IPS-18a (cell line): ENCODE results near the gene ADGRG3.

Experiments
- H3K27ac ChIP-seq: one replicate; pipeline ENCODE4 v1.5.1; 2013; ENCODE audit warnings: low read length
- H3K27me3 ChIP-seq: one replicate; pipeline ENCODE4 v1.6.1; 2013; ENCODE audit warnings: mild to moderate bottlenecking, low read length; ENCODE audit not compliant: control insufficient read depth, insufficient read depth
- H3K36me3 ChIP-seq: one replicate; pipeline ENCODE4 v1.6.1; 2013; ENCODE audit warnings: low read depth, low read length; ENCODE audit not compliant: control insufficient read depth
- H3K4me1 ChIP-seq: one replicate; pipeline ENCODE4 v1.6.1; 2013; ENCODE audit warnings: low read depth, low read length; ENCODE audit not compliant: control insufficient read depth
- H3K4me3 ChIP-seq: one replicate; pipeline ENCODE4 v1.5.1; 2013; ENCODE audit warnings: low read length
- H3K9ac ChIP-seq: one replicate; pipeline ENCODE4 v1.6.1; 2013; ENCODE audit warnings: mild to moderate bottlenecking, low read length, moderate library complexity
- H3K9me3 ChIP-seq: one replicate; pipeline ENCODE4 v1.6.1; 2013; ENCODE audit warnings: low read depth, low read length; ENCODE audit not compliant: control insufficient read depth

Gene ADGRG3

DNA sequence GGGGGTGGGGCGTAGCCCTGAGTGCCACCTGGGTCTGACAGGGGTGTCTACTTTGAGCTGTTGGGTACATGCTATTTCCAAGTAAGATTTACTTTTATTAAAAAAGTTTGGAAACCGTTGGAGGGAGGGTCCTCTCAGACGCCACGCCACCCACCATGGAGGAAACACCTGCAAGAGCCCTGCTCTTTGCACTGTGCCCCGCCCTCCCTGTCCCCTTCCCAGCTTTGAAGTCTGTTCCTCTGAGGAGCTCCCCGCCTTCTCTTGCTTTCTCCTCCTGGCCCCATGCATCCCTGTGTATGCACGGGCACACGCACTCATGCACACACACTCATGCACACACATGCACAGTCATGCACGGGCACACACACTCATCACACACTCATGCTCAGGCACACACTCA, 24.2 kb upstream of the ADGRG3 start:
- no peak overlapping the region for H3K4me3 ChIP-seq
- H3K9ac ChIP-seq: no peak overlapping the region
- H3K27ac ChIP-seq: no peak overlapping the region
- no peaks in the 10 kb centered on the region for H3K9me3 ChIP-seq
- H3K36me3 ChIP-seq: no peaks in the 10 kb centered on the region
- no peaks in the 10 kb centered on the region for H3K4me1 ChIP-seq
- H3K27me3 ChIP-seq: no peaks in the 10 kb centered on the region

DNA sequence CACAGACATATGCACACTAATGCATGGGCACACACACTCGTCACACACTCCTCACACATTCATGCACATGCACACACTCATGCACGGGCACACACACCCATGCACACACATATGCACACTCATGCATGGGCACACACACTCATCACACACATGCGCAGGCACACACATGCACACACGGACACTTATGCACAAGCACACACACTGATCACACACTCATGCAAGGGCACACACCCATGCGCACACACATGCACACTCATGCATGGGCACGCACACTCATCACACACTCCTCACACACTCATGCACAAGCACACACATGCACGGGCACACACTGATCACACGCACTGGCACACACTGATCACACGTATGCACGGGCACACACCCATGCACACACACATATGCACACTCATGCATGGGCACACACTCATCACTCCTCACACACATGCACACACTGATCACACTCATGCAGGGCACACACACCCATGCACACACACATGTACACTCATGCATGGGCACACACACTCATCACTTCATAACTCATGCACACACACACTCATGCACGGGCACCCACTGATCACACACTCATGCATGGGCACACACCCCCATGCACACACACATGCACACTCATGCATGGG, 23.6 kb upstream of the ADGRG3 start:
- Histone ChIP-seq H3K4me3 (no peak overlapping the region), H3K27me3 (no peaks in the 10 kb centered on the region), H3K4me1 (no peaks in the 10 kb centered on the region), H3K9ac (no peak overlapping the region), H3K9me3 (no peaks in the 10 kb centered on the region), H3K27ac (no peak overlapping the region), H3K36me3 (no peaks in the 10 kb centered on the region)

DNA sequence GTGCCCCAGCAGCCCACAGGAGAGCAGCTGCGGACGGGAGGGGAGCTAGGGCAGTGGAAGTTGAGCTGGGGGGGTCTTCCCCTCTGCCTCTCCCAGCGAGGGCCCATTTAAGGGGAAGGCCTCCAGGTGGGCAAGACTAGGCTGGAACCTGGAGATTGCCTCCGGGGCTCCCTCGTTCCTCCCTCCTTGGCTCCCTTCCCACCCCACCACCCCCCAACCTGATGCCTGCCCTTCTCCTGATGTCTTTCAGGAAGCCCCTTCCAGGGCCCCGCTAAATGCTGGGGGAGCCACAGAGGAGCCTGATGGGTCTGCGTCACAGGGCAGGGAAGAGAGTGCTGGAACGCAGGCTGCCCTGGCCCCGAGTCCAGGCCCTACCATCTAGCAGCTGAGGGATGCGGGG, 22.9 kb upstream of the ADGRG3 start:
- no peaks in the 10 kb centered on the region for H3K4me1 ChIP-seq
- H3K27ac ChIP-seq: no peak overlapping the region

DNA sequence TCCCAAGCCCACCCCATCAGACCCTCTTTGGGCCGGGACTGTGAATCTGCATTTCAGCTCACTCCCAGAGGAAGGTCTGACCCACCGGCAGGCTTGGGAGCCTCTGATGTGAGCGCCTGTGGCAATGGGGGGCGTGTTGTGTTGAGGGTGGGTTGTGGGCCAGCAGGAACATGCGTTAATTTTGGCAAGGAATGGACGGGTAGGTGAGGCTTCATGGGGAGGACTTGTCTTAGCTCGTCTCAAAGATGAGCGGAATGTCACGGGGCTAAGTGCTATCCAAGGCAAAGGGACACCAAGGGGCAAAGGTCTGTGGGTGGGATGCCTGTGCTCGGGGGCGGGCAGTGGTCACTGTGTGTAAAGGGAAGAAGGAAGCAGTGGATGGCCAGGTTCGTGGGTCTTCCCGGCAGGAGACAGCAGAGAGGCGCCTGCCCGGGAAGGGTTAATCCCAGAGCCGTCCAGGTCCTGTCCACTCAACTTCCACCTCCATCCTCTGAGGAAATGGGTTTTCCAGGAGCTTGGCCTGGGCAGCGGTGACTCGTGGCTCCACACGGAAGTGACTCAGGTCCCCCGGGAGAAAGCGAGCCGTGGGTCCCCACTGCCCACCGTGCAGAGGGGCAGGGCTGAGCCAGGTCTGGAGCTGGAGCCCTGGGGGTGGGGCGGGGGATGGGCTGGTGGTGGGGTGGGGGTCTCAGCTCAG, 22.3 kb upstream of the ADGRG3 start:
- Histone ChIP-seq H3K4me1 (no peaks in the 10 kb centered on the region), H3K36me3 (no peaks in the 10 kb centered on the region), H3K27ac (no peak overlapping the region)

More for the DNA sequence above, 22.9 kb upstream of the ADGRG3 start:
- no peak overlapping the region for H3K4me3 ChIP-seq
- H3K36me3 ChIP-seq: no peaks in the 10 kb centered on the region
- no peaks in the 10 kb centered on the region for H3K27me3 ChIP-seq
- no peaks in the 10 kb centered on the region for H3K9me3 ChIP-seq
- no peak overlapping the region for H3K9ac ChIP-seq

DNA sequence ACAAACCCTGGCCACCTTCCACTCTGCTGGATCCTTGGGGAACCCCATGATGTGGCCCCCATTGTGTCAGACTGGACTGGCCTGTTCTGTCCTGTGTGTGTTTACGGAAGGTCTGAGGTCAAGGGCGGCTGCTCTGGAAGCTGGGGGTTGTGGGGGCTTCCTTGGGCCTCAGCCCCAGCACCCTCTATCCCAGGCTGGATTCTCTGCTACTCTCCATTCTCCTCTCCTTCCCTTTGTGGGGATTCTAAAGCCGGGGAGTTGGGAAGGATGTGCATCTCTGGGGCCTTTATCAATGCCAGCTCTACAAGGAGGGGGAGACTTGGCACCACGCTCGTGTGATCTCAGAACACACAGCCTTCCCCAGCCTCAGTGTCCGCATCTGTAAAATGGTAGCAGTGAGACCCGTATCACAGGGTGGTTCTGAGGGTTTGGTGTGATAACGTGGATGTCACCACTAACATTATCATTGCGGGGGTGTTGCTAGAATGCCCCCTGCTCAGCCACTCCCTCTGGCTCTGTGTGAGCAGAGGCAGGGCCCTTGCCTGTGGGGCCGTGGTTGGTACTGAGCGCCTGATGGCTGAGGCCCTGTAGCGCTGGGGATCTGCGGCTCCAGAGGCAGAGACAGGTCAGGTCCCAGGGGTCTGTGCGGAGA, 21.6 kb upstream of the ADGRG3 start:
- Histone ChIP-seq H3K4me1 (no peaks in the 10 kb centered on the region), H3K4me3 (no peak overlapping the region), H3K9ac (no peak overlapping the region), H3K36me3 (no peaks in the 10 kb centered on the region), H3K9me3 (no peaks in the 10 kb centered on the region), H3K27ac (no peak overlapping the region), H3K27me3 (no peaks in the 10 kb centered on the region)

More for the DNA sequence above, 22.3 kb upstream of the ADGRG3 start:
- H3K9ac ChIP-seq: no peak overlapping the region
- H3K9me3 ChIP-seq: no peaks in the 10 kb centered on the region
- no peaks in the 10 kb centered on the region for H3K27me3 ChIP-seq
- H3K4me3 ChIP-seq: no peak overlapping the region

DNA sequence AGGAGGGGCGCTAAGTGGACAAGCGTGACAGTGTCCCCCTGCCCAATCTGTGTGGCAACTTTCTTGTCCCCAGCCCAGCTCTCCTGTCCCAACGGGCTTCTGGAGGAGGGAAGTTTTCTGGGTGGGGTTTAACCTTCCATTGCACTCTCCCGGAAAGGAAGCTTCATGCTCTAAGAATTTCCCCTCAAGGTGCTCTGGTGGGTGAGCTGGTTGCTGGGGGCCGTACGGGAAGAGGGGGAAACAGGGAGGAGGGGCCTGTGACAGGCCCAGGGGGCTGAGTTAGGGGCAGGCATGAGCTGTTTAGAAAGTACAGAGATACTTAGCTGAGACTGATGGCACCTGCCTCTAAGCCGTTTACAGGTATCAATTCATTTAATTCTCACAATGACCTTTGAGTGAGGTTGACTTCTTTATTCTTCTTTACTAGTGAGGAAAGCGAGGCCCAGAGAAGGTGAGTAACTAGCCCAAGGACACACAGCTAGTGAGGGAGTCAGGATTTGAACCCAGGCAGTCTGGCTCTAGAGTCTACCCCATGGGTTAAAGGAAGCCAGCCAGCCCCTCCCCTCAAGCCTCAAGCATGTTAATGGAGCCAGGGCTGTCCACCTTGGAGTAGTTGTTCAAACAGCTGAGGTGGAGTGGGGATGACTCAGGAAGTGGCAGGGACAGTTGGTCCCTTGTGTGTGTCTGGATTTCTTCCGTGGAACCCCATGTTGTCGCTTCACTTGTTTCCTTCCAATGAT, 20.8 kb upstream of the ADGRG3 start:
- H3K27me3 ChIP-seq: no peaks in the 10 kb centered on the region
- no peak overlapping the region for H3K4me3 ChIP-seq
- no peaks in the 10 kb centered on the region for H3K4me1 ChIP-seq
- no peak overlapping the region for H3K27ac ChIP-seq
- no peak overlapping the region for H3K9ac ChIP-seq
- H3K9me3 ChIP-seq: no peaks in the 10 kb centered on the region
- no peaks in the 10 kb centered on the region for H3K36me3 ChIP-seq

DNA sequence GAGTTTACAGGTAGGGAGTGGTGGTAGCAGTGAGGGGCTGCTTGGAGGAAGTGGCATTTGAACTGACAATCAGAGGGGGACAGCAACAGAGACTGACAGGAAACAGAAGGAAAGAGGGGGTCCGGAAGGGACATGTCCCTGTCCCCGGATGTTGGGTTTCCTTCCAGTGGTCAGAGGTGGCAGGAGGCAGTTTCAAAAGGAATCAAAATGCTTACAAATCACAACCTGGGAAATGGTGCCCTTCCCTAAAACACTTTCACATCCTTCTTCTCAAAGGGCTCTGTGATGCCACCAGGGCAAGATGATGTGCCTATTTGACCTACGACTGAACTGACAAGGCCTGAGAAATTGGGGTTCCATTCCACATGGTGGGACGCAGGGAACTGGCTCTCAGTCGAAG, 20.0 kb upstream of the ADGRG3 start:
- no peaks in the 10 kb centered on the region for H3K4me1 ChIP-seq
- H3K27ac ChIP-seq: no peak overlapping the region
- no peak overlapping the region for H3K9ac ChIP-seq

DNA sequence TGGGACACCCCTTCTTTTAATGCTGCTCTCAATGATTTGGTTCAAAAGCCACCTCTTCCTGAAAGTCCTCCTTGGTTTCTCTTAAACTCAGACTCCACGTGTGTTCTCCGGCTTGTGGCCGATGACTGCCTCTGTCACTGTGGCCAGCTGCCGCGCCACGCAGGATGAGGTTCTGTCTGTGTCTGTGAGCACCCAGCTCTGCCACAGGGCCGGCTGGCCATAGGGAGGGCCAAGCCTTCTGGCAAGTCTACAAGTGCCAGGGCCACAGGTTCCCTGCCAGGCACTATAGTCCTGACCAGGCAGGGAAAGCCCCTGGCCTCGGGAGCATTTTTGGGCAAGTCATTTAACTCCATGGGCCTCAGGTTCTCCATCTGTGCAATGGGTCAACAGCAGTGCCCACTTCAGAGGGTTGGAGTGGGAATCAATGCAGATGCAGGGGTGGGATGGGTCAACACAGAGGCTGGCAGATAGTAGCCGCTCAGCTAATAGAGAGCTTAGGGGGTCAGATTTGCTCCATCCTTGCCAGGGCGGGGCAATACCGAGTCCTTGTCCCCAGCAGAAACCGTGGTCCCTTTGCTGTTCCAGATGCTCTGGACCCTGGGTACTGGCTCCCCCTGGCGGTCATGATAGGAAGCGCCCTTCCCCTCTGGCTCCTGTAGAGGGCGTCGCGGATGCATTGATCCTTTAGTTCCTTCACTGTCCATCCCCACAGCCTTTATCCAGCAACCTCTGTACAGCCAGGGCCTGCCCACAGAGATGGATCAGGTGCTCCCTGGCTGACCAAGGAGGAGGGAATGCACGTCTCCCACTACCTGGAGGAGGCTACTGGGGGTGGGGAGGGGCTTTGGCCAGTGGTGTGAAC, 19.3 kb upstream of the ADGRG3 start:
- no peaks in the 10 kb centered on the region for H3K9me3 ChIP-seq
- no peak overlapping the region for H3K27ac ChIP-seq
- H3K36me3 ChIP-seq: no peaks in the 10 kb centered on the region
- no peak overlapping the region for H3K4me3 ChIP-seq
- H3K27me3 ChIP-seq: no peaks in the 10 kb centered on the region
- H3K9ac ChIP-seq: no peak overlapping the region
- H3K4me1 ChIP-seq: no peaks in the 10 kb centered on the region

More for the DNA sequence above, 20.0 kb upstream of the ADGRG3 start:
- Histone ChIP-seq H3K27me3 (no peaks in the 10 kb centered on the region), H3K36me3 (no peaks in the 10 kb centered on the region), H3K4me3 (no peak overlapping the region), H3K9me3 (no peaks in the 10 kb centered on the region)

DNA sequence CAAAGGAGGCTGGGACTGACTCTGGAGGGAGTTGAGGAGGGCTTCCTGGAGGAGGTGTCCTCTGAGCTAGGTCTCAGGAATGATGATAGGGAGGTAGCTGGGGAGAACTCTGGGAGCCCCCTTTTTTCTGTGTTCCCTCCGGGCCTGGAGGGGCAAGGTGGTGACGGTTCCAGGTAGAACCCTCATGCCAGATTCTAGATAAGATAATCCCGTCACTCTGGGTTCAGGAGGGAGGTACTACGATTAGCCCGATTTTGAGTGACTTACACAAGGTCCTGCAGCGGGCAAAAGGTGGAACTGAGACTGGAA, 18.7 kb upstream of the ADGRG3 start:
- Histone ChIP-seq H3K27ac (no peak overlapping the region), H3K9ac (no peak overlapping the region), H3K4me3 (no peak overlapping the region), H3K9me3 (no peaks in the 10 kb centered on the region), H3K4me1 (no peaks in the 10 kb centered on the region), H3K36me3 (no peaks in the 10 kb centered on the region), H3K27me3 (no peaks in the 10 kb centered on the region)

DNA sequence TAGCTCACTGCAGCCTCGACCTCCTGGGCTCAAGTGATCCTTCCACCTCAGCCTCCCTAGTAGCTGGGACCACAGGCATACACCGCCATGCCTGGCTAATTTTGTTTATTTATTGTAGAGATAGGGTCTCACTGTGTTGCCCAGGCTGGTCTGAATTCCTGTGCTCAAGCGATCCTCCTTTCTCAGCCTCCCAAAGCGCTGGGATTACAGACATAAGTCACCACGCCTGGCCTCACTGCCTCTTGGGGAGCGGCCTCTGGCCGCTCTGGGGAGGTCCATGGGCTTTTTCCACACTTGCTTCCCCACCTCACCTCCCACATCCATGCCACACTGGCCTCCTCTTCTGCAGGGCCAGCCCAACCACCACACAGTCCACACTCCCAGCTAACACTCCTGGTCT, 18.3 kb upstream of the ADGRG3 start:
- Histone ChIP-seq H3K36me3 (no peaks in the 10 kb centered on the region), H3K27ac (no peak overlapping the region), H3K4me3 (no peak overlapping the region), H3K27me3 (no peaks in the 10 kb centered on the region), H3K4me1 (no peaks in the 10 kb centered on the region), H3K9ac (no peak overlapping the region), H3K9me3 (no peaks in the 10 kb centered on the region)
